GM23248 (cell line): ENCODE data around the gene FBXO24. TPM values are rescaled to one million over a fixed set of nuclear protein-coding genes. Genes with fewer than 3 reads are reported as not detected.
A peak's percentile ranks its signal among the peaks of the same experiment; 100 is the strongest.

Source experiments
- DNase-seq: peaks from one replicate; pipeline ENCODE4 v3.0.0-alpha.2; 2015
- H2AFZ ChIP-seq: fragments of 200-600 bp; sonication (generic); 2 replicates; pipeline ENCODE4 v1.6.1; 2016; ENCODE audit warnings: antibody characterized with exemption
- H3F3A ChIP-seq: fragments of 200-600 bp; sonication (generic); 2 replicates; pipeline ENCODE4 v1.6.1; 2016; ENCODE audit warnings: mild to moderate bottlenecking, antibody characterized with exemption, mixed run types; ENCODE audit not compliant: insufficient read depth
- H3K27ac ChIP-seq: fragments of 200-600 bp; sonication (generic); 2 replicates; pipeline ENCODE4 v1.5.1; 2016; ENCODE audit warnings: mild to moderate bottlenecking
- H3K27me3 ChIP-seq: fragments of 200-600 bp; sonication (generic); replicated peaks from 2 replicates; pipeline ENCODE4 v1.6.1; 2016; ENCODE audit warnings: mild to moderate bottlenecking; ENCODE audit not compliant: insufficient read depth
- H3K36me3 ChIP-seq: fragments of 200-600 bp; sonication (generic); 2 replicates; pipeline ENCODE4 v1.6.1; 2016; ENCODE audit warnings: low read depth, mild to moderate bottlenecking
- H3K4me1 ChIP-seq: fragments of 200-600 bp; sonication (generic); 2 replicates; pipeline ENCODE4 v1.6.1; 2016; ENCODE audit warnings: mild to moderate bottlenecking; ENCODE audit not compliant: insufficient read depth
- H3K4me2 ChIP-seq: fragments of 200-600 bp; sonication (generic); one replicate; pipeline ENCODE4 v1.6.1; 2016; ENCODE audit warnings: mild to moderate bottlenecking; ENCODE audit not compliant: unreplicated experiment
- H3K4me3 ChIP-seq: fragments of 200-600 bp; sonication (generic); 2 replicates; pipeline ENCODE4 v1.5.1; 2016; ENCODE audit warnings: mild to moderate bottlenecking
- H3K79me2 ChIP-seq: fragments of 200-600 bp; sonication (generic); 2 replicates; pipeline ENCODE4 v1.6.1; 2016; ENCODE audit warnings: mild to moderate bottlenecking; ENCODE audit not compliant: insufficient read depth
- H3K9ac ChIP-seq: fragments of 200-600 bp; sonication (generic); 2 replicates; pipeline ENCODE4 v1.6.1; 2016; ENCODE audit warnings: mild to moderate bottlenecking
- H3K9me2 ChIP-seq: fragments of 200-600 bp; sonication (generic); 2 replicates; pipeline ENCODE4 v1.6.1; 2016; ENCODE audit warnings: mixed run types, mild to moderate bottlenecking, moderate library complexity; ENCODE audit not compliant: insufficient read depth
- H3K9me3 ChIP-seq: fragments of 200-600 bp; sonication (generic); one replicate; pipeline ENCODE4 v1.6.1; 2017; ENCODE audit warnings: low read depth
- H4K20me1 ChIP-seq: fragments of 200-600 bp; sonication (generic); 2 replicates; pipeline ENCODE4 v1.6.0; 2016; ENCODE audit not compliant: insufficient read depth
- EZH2 ChIP-seq: fragments of 200-600 bp; sonication (generic); IDR thresholded peaks from 2 replicates; pipeline ENCODE4 v1.6.1; 2018; ENCODE audit warnings: antibody characterized with exemption, mild to moderate bottlenecking; ENCODE audit not compliant: insufficient read depth, poor library complexity, severe bottlenecking
- EZH2phosphoT487 ChIP-seq: fragments of 200-600 bp; sonication (generic); IDR thresholded peaks from 2 replicates; pipeline ENCODE4 v1.6.1; 2018; ENCODE audit warnings: antibody characterized with exemption, moderate library complexity, mild to moderate bottlenecking, low read depth; ENCODE audit not compliant: insufficient read depth
- WGBS, 2 experiments: methylation state at CpG; one replicate each; pipeline ENCODE4 v1.1.6; 2015 to 2017; ENCODE audit warnings: low lambda C conversion rate in 2 of 2, low coverage in 1 of 2; ENCODE audit errors: missing lambda C conversion rate in 2 of 2; 5-methylcytosine and 5-hydroxymethylcytosine counted together
- in situ Hi-C: fragments of 300-500 bp; cut with MboI; formaldehyde crosslinking; loops from 2 replicates; pipeline ENCODE4 v1.15.0; 2020
- polyA plus RNA-seq: library from polyadenylated mRNA; unstranded; fragments of >200 nt; fragmentation: Nextera tagmentation; extraction: Ambion mirVana; gene quantifications from 2 replicates; pipeline ENCODE4 v1.2.1, GENCODE V29; 2016
- small RNA-seq: library from RNA; depleted of rRNA; stranded (forward); fragments of <200 nt; gene quantifications from one replicate; pipeline ENCODE3, GENCODE V24; 2014; ENCODE audit warnings: low read depth, low replicate concordance
- total RNA-seq: library from RNA; depleted of rRNA; stranded (reverse); fragments of >200 nt; shearing (Covaris generic); gene quantifications from 2 replicates; pipeline ENCODE4 v1.2.3, GENCODE V29; 2014; rRNA removed

FBXO24 gene
- total and polyA plus RNA-seq, 2 experiments from 2014 or later: 0.11 to 0.43 TPM

DNA sequence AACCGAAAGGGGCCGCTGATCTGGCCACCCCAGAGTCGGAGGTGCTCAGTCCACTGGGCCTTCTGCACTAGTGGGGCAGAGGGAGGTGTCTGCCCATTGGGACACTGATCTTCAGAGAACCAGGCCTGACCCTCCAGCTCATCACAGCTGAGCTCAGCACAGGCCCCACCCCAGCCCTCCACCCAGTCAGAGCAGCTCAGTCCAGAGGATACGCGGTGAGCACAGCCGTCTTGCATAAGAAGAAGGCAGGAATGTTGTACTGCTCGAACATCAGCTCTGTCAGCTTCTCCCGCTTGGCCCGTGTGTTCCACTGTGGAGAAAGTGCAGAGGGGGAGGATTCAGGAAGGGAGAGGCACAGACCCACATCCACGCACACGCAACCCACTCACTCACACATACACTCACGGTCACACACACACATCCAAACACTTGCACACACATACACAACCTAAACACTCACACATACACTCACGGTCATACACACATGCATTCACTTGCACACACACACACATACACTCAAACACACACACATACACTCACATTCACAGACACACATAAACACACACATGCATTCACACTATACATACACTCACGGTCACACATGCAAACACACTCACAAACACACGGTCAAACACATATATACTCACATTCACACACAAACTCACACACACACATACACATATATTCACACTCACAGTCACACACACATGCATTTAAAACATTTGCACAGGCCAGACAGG is 63.9 kb downstream of the FBXO24 start:
- H4K20me1 ChIP-seq: no peaks in the 10 kb centered on the region
- H3F3A ChIP-seq: no peaks in the 10 kb centered on the region
- in situ Hi-C loops: no loop called here
- peaks cover 9% of the 10 kb centered on the region; the same call in 1 of the 2 replicates for H3K27me3 ChIP-seq
- H3K9me2 ChIP-seq: no peaks in the 10 kb centered on the region
- no peaks in the 10 kb centered on the region for H3K4me1 ChIP-seq
- H3K4me2 ChIP-seq: no peak overlapping the region
- H3K27ac ChIP-seq: no peak overlapping the region
- H3K9me3 ChIP-seq: no peaks in the 10 kb centered on the region
- no peaks in the 10 kb centered on the region for H3K36me3 ChIP-seq
- H3K79me2 ChIP-seq: no peaks in the 10 kb centered on the region
- WGBS, 2 experiments: 47 to 48% methylated on average over 14 to 15 of the region's 15 CpGs
- no peak overlapping the region for H2AFZ ChIP-seq
- H3K4me3 ChIP-seq: no peak overlapping the region
- peak; percentile 20 for DNase-seq
- H3K9ac ChIP-seq: no peak overlapping the region
- no peak for TF ChIP-seq EZH2
- TF ChIP-seq EZH2phosphoT487: no peak

Small RNA genes lying within 50 kb of the gene (small RNA-seq; reads per million reads assigned to genes)
- not detected for gene SAP25

Other genes with a start within 250 kb of the FBXO24 start
- 10.8 and 21.8 TPM in 2 replicates for gene PILRB, start 228.2 kb upstream of the FBXO24 start, total RNA-seq
- gene PILRB, start 228.2 kb upstream of the FBXO24 start, polyA plus RNA-seq: 7.6 and 10.7 TPM in 2 replicates
- not detected in 2 replicates for gene PILRA, start 212.8 kb upstream of the FBXO24 start, total RNA-seq
- 1.7 TPM in 2 replicates for gene PILRA, start 212.8 kb upstream of the FBXO24 start, polyA plus RNA-seq
- gene ZCWPW1, start 157.6 kb upstream of the FBXO24 start, total RNA-seq: 0.89 and 1.9 TPM in 2 replicates
- 3.6 and 4.2 TPM in 2 replicates for gene ZCWPW1, start 157.6 kb upstream of the FBXO24 start, polyA plus RNA-seq
- 24.2 and 27.2 TPM in 2 replicates for gene MEPCE, start 156.5 kb upstream of the FBXO24 start, total RNA-seq
- gene MEPCE, start 156.5 kb upstream of the FBXO24 start, polyA plus RNA-seq: 7.7 and 8.0 TPM in 2 replicates
- gene PPP1R35, start 149.8 kb upstream of the FBXO24 start, total RNA-seq: 11.9 and 15.8 TPM in 2 replicates
- gene PPP1R35, start 149.8 kb upstream of the FBXO24 start, polyA plus RNA-seq: 15.7 and 20.0 TPM in 2 replicates
- gene SPACDR, start 122.1 kb upstream of the FBXO24 start, total RNA-seq: not detected in 2 replicates
- 0.50 TPM in 1 of 2 replicates, not detected in the other for gene SPACDR, start 122.1 kb upstream of the FBXO24 start, polyA plus RNA-seq
- 18.6 and 30.7 TPM in 2 replicates for gene TSC22D4, start 107.1 kb upstream of the FBXO24 start, total RNA-seq
- gene TSC22D4, start 107.1 kb upstream of the FBXO24 start, polyA plus RNA-seq: 19.1 and 20.7 TPM in 2 replicates
- gene NYAP1, start 102.4 kb upstream of the FBXO24 start, total RNA-seq: not detected in 2 replicates
- not detected in 2 replicates for gene NYAP1, start 102.4 kb upstream of the FBXO24 start, polyA plus RNA-seq
- gene AGFG2, start 47.1 kb upstream of the FBXO24 start, total RNA-seq: 4.8 and 4.9 TPM in 2 replicates
- gene AGFG2, start 47.1 kb upstream of the FBXO24 start, polyA plus RNA-seq: 6.5 and 7.3 TPM in 2 replicates
- gene SAP25, start 12.4 kb upstream of the FBXO24 start, total RNA-seq: not detected in 2 replicates
- 0.42 TPM in 1 of 2 replicates, not detected in the other for gene SAP25, start 12.4 kb upstream of the FBXO24 start, polyA plus RNA-seq
- gene LRCH4, start 199 bp upstream of the FBXO24 start, total RNA-seq: 13.6 and 29.2 TPM in 2 replicates
- gene LRCH4, start 199 bp upstream of the FBXO24 start, polyA plus RNA-seq: 11.0 and 12.9 TPM in 2 replicates
- 211 and 267 TPM in 2 replicates for gene PCOLCE, start 16.0 kb downstream of the FBXO24 start, total RNA-seq
- 536 and 544 TPM in 2 replicates for gene PCOLCE, start 16.0 kb downstream of the FBXO24 start, polyA plus RNA-seq
- 14.0 and 17.5 TPM in 2 replicates for gene MOSPD3, start 26.2 kb downstream of the FBXO24 start, total RNA-seq
- gene MOSPD3, start 26.2 kb downstream of the FBXO24 start, polyA plus RNA-seq: 26.5 and 27.1 TPM in 2 replicates
- gene TFR2, start 55.2 kb downstream of the FBXO24 start, total RNA-seq: 0.11 and 0.51 TPM in 2 replicates
- gene TFR2, start 55.2 kb downstream of the FBXO24 start, polyA plus RNA-seq: 0.28 and 0.79 TPM in 2 replicates
- not detected in 2 replicates for gene ACTL6B, start 70.1 kb downstream of the FBXO24 start, total RNA-seq
- not detected in 2 replicates for gene ACTL6B, start 70.1 kb downstream of the FBXO24 start, polyA plus RNA-seq
- 65.6 and 89.8 TPM in 2 replicates for gene GNB2, start 87.4 kb downstream of the FBXO24 start, total RNA-seq
- gene GNB2, start 87.4 kb downstream of the FBXO24 start, polyA plus RNA-seq: 130 and 132 TPM in 2 replicates
- gene GIGYF1, start 107.9 kb downstream of the FBXO24 start, total RNA-seq: 15.6 and 19.5 TPM in 2 replicates
- gene GIGYF1, start 107.9 kb downstream of the FBXO24 start, polyA plus RNA-seq: 6.4 and 7.4 TPM in 2 replicates
- gene POP7, start 119.8 kb downstream of the FBXO24 start, total RNA-seq: 31.3 and 35.2 TPM in 2 replicates
- 63.4 and 67.9 TPM in 2 replicates for gene POP7, start 119.8 kb downstream of the FBXO24 start, polyA plus RNA-seq
- gene EPO, start 134.1 kb downstream of the FBXO24 start, total RNA-seq: not detected in 2 replicates
- not detected in 2 replicates for gene EPO, start 134.1 kb downstream of the FBXO24 start, polyA plus RNA-seq
- not detected in 2 replicates for gene ZAN, start 147.3 kb downstream of the FBXO24 start, total RNA-seq
- not detected in 2 replicates for gene ZAN, start 147.3 kb downstream of the FBXO24 start, polyA plus RNA-seq
- 26.9 and 32.9 TPM in 2 replicates for gene EPHB4, start 241.2 kb downstream of the FBXO24 start, total RNA-seq
- gene EPHB4, start 241.2 kb downstream of the FBXO24 start, polyA plus RNA-seq: 6.7 and 8.2 TPM in 2 replicates